ENCODE results near the gene MYOZ1. TPM values are rescaled to one million over a fixed set of nuclear protein-coding genes. Genes with fewer than 3 reads are reported as not detected.

The MYOZ1 gene
- total RNA-seq, 1 experiment from 2014 or later, result 0.22 TPM

GRCh38 chr10:73648975-73649829, 7.9 kb upstream of the MYOZ1 start:
- Histone ChIP-seq H3K79me2 (ENCODE audit: low read depth) (no peaks in the 10 kb centered on the region), H2AFZ (no peak overlapping the region), H3K36me3 (ENCODE audit: low read depth) (no peaks in the 10 kb centered on the region), H3K4me2 (no peak overlapping the region), H4K20me1 (ENCODE audit: insufficient read depth) (no peaks in the 10 kb centered on the region), H3F3A (ENCODE audit: insufficient read depth, low read depth) (no peaks in the 10 kb centered on the region), H3K27me3 (ENCODE audit: insufficient read depth, low read depth) (no peaks in the 10 kb centered on the region), H3K9me2 (ENCODE audit: insufficient read depth) (no peaks in the 10 kb centered on the region), H3K4me3 (no peak overlapping the region), H3K4me1 (replicated peaks; ENCODE audit: insufficient read depth) (no peaks in the 10 kb centered on the region), H3K9me3 (ENCODE audit: insufficient read depth, low read depth) (no peaks in the 10 kb centered on the region), H3K27ac (no peak overlapping the region)
- no TSS peak for BruUV-seq (replicated peaks)
- POLR2A ChIA-PET (ENCODE audit: unreplicated experiment), result interaction anchor here (0.5 to 0.6 kb wide), 3 partner anchors 11 to 394 kb away, joined by 7 to 9 read pairs (median 7); no protein-coding TSS in a partner anchor
- no peak for DNase-seq
- CTCF ChIA-PET, result no interaction called here
- intact Hi-C loops (cut with micrococcal nuclease; ENCODE audit: unreplicated experiment), result no loop called here
- TF ChIP-seq EZH2 (IDR thresholded peaks at IDR 0.05; ENCODE audit: low read depth), result no peak
- no peak for TF ChIP-seq CTCF (conservative IDR thresholded peaks at IDR 0.05)

GRCh38 chr10:73647875-73648651, 6.8 kb upstream of the MYOZ1 start:
- H2AFZ ChIP-seq, result no peak overlapping the region
- H3K27me3 ChIP-seq (ENCODE audit: insufficient read depth, low read depth), result no peaks in the 10 kb centered on the region
- no peak for DNase-seq
- no peaks in the 10 kb centered on the region for H3K9me3 ChIP-seq (ENCODE audit: insufficient read depth, low read depth)
- no peaks in the 10 kb centered on the region for H4K20me1 ChIP-seq (ENCODE audit: insufficient read depth)
- ChIA-PET CTCF (interaction anchor here (0.5 kb wide), 1 partner anchor 103 kb away, joined by 4 read pairs; no protein-coding TSS in a partner anchor), POLR2A (ENCODE audit: unreplicated experiment) (interaction anchor here (0.5 kb wide), 2 partner anchors 12 to 393 kb away, joined by 7 read pairs; no protein-coding TSS in a partner anchor)
- no peaks in the 10 kb centered on the region for H3K9me2 ChIP-seq (ENCODE audit: insufficient read depth)
- BruUV-seq (replicated peaks), result no TSS peak
- no peak overlapping the region for H3K4me2 ChIP-seq
- no peak overlapping the region for H3K4me3 ChIP-seq
- no peaks in the 10 kb centered on the region for H3F3A ChIP-seq (ENCODE audit: insufficient read depth, low read depth)
- intact Hi-C loops (cut with micrococcal nuclease; ENCODE audit: unreplicated experiment), result no loop called here
- no peak for TF ChIP-seq EZH2 (IDR thresholded peaks at IDR 0.05; ENCODE audit: low read depth)
- no peak overlapping the region for H3K27ac ChIP-seq
- no peaks in the 10 kb centered on the region for H3K4me1 ChIP-seq (replicated peaks; ENCODE audit: insufficient read depth)
- H3K79me2 ChIP-seq (ENCODE audit: low read depth), result no peaks in the 10 kb centered on the region
- no peaks in the 10 kb centered on the region for H3K36me3 ChIP-seq (ENCODE audit: low read depth)

GRCh38 chr10:73647211-73647874, 6.1 kb upstream of the MYOZ1 start:
- Histone ChIP-seq H3K79me2 (ENCODE audit: low read depth) (no peaks in the 10 kb centered on the region), H3F3A (ENCODE audit: insufficient read depth, low read depth) (no peaks in the 10 kb centered on the region), H3K9me2 (ENCODE audit: insufficient read depth) (no peaks in the 10 kb centered on the region), H3K4me3 (no peak overlapping the region), H3K4me1 (replicated peaks; ENCODE audit: insufficient read depth) (no peaks in the 10 kb centered on the region), H3K27ac (no peak overlapping the region), H2AFZ (no peak overlapping the region), H4K20me1 (ENCODE audit: insufficient read depth) (no peaks in the 10 kb centered on the region), H3K4me2 (no peak overlapping the region), H3K36me3 (ENCODE audit: low read depth) (no peaks in the 10 kb centered on the region), H3K9me3 (ENCODE audit: insufficient read depth, low read depth) (no peaks in the 10 kb centered on the region), H3K27me3 (ENCODE audit: insufficient read depth, low read depth) (no peaks in the 10 kb centered on the region)
- CTCF ChIA-PET, result no interaction called here
- TF ChIP-seq EZH2 (IDR thresholded peaks at IDR 0.05; ENCODE audit: low read depth) (no peak), CTCF (conservative IDR thresholded peaks at IDR 0.05) (no peak)
- POLR2A ChIA-PET (ENCODE audit: unreplicated experiment), result no interaction called here
- intact Hi-C loops (cut with micrococcal nuclease; ENCODE audit: unreplicated experiment), result no loop called here
- DNase-seq, result peak in 1 of 2 experiments; percentile 31
- BruUV-seq (replicated peaks), result no TSS peak

Measured in PC-9 (cell line).